ENCODE results near the gene MAST2.
"Not testable (repeated sequence)": the region's sequence is repeated elsewhere in the genome, so short reads cannot be mapped to it uniquely, and the experiment has no call there.

Gene MAST2

GRCh38 chr1:45800899-45801298 lies 2.5 kb upstream of the MAST2 start:
- H3K9me3 Mint-ChIP-seq (ENCODE audit: low read depth) = no peaks in the 10 kb centered on the region
- peaks cover 20% of the 10 kb centered on the region for H3K4me1 Mint-ChIP-seq (ENCODE audit: low read depth)
- H3K27ac Mint-ChIP-seq = no peak overlapping the region
- H3K4me3 Mint-ChIP-seq = no peak overlapping the region
- H3K36me3 Mint-ChIP-seq = peaks cover 2% of the 10 kb centered on the region
- H3K27me3 Mint-ChIP-seq = no peaks in the 10 kb centered on the region

- Mint-ChIP-seq H3K9me3 (ENCODE audit: low read depth) (no peaks in the 10 kb centered on the region), H3K4me1 (ENCODE audit: low read depth) (peaks cover 20% of the 10 kb centered on the region), H3K27me3 (no peaks in the 10 kb centered on the region), H3K36me3 (no peaks in the 10 kb centered on the region), H3K4me3 (peak overlapping the region; percentile 91), H3K27ac (no peak overlapping the region)
Observed at GRCh38 chr1:45802343-45803298, 791 bp upstream of the MAST2 start.

- peak overlapping the region; percentile 52 for H3K27ac Mint-ChIP-seq
- H3K36me3 Mint-ChIP-seq; H3K9me3 Mint-ChIP-seq (ENCODE audit: low read depth); H3K27me3 Mint-ChIP-seq: not testable (repeated sequence)
- H3K4me1 Mint-ChIP-seq (ENCODE audit: low read depth) = peaks cover 20% of the 10 kb centered on the region
- peak overlapping the region; percentile 90 for H3K4me3 Mint-ChIP-seq
Observed at GRCh38 chr1:45803781-45804668, 613 bp downstream of the MAST2 start.

GRCh38 chr1:45804669-45804969 lies 1.2 kb downstream of the MAST2 start:
- H3K27ac Mint-ChIP-seq = no peak overlapping the region
- no peaks in the 10 kb centered on the region for H3K27me3 Mint-ChIP-seq
- no peaks in the 10 kb centered on the region for H3K36me3 Mint-ChIP-seq
- peak overlapping the region; percentile 90 for H3K4me3 Mint-ChIP-seq
- peaks cover 20% of the 10 kb centered on the region for H3K4me1 Mint-ChIP-seq (ENCODE audit: low read depth)
- no peaks in the 10 kb centered on the region for H3K9me3 Mint-ChIP-seq (ENCODE audit: low read depth)

GRCh38 chr1:45806129-45806528 lies 2.7 kb downstream of the MAST2 start:
- Mint-ChIP-seq H3K4me1 (ENCODE audit: low read depth) (peaks cover 20% of the 10 kb centered on the region), H3K36me3 (no peaks in the 10 kb centered on the region), H3K27ac (no peak overlapping the region), H3K27me3 (no peaks in the 10 kb centered on the region), H3K4me3 (no peak overlapping the region), H3K9me3 (ENCODE audit: low read depth) (no peaks in the 10 kb centered on the region)

- H3K27ac Mint-ChIP-seq = no peak overlapping the region
- peaks cover 2% of the 10 kb centered on the region for H3K36me3 Mint-ChIP-seq
- no peaks in the 10 kb centered on the region for H3K9me3 Mint-ChIP-seq (ENCODE audit: low read depth)
- H3K27me3 Mint-ChIP-seq = no peaks in the 10 kb centered on the region
- peaks cover 6% of the 10 kb centered on the region for H3K4me1 Mint-ChIP-seq (ENCODE audit: low read depth)
- no peak overlapping the region for H3K4me3 Mint-ChIP-seq
Observed at GRCh38 chr1:45809761-45810160, 6.3 kb downstream of the MAST2 start.

GRCh38 chr1:45814776-45815175 lies 11.4 kb downstream of the MAST2 start:
- H3K27me3 Mint-ChIP-seq = no peaks in the 10 kb centered on the region
- peaks cover 2% of the 10 kb centered on the region for H3K4me1 Mint-ChIP-seq (ENCODE audit: low read depth)
- H3K4me3 Mint-ChIP-seq = no peak overlapping the region
- H3K9me3 Mint-ChIP-seq (ENCODE audit: low read depth) = peaks cover 6% of the 10 kb centered on the region
- H3K27ac Mint-ChIP-seq = no peak overlapping the region
- peaks cover 5% of the 10 kb centered on the region for H3K36me3 Mint-ChIP-seq

GRCh38 chr1:45815667-45816458 lies 12.5 kb downstream of the MAST2 start:
- Mint-ChIP-seq H3K36me3 (peaks cover 5% of the 10 kb centered on the region), H3K4me3 (no peak overlapping the region), H3K4me1 (ENCODE audit: low read depth) (peaks cover 9% of the 10 kb centered on the region), H3K27me3 (no peaks in the 10 kb centered on the region), H3K27ac (no peak overlapping the region), H3K9me3 (ENCODE audit: low read depth) (peaks cover 7% of the 10 kb centered on the region)

- no peak overlapping the region for H3K27ac Mint-ChIP-seq
- peaks cover 13% of the 10 kb centered on the region for H3K4me1 Mint-ChIP-seq (ENCODE audit: low read depth)
- peaks cover 5% of the 10 kb centered on the region for H3K36me3 Mint-ChIP-seq
- H3K4me3 Mint-ChIP-seq = no peak overlapping the region
- peaks cover 7% of the 10 kb centered on the region for H3K9me3 Mint-ChIP-seq (ENCODE audit: low read depth)
- no peaks in the 10 kb centered on the region for H3K27me3 Mint-ChIP-seq
Observed at GRCh38 chr1:45820173-45820572, 16.8 kb downstream of the MAST2 start.

GRCh38 chr1:45820788-45821187 lies 17.4 kb downstream of the MAST2 start:
- no peak overlapping the region for H3K4me3 Mint-ChIP-seq

GRCh38 chr1:45822644-45823043 lies 19.2 kb downstream of the MAST2 start:
- H3K36me3 Mint-ChIP-seq = peaks cover 11% of the 10 kb centered on the region
- no peak overlapping the region for H3K4me3 Mint-ChIP-seq
- H3K27ac Mint-ChIP-seq = no peak overlapping the region
- peaks cover 13% of the 10 kb centered on the region for H3K4me1 Mint-ChIP-seq (ENCODE audit: low read depth)
- H3K9me3 Mint-ChIP-seq (ENCODE audit: low read depth) = peaks cover 7% of the 10 kb centered on the region
- no peaks in the 10 kb centered on the region for H3K27me3 Mint-ChIP-seq

More at GRCh38 chr1:45820788-45821187, 17.4 kb downstream of the MAST2 start:
- Mint-ChIP-seq H3K27me3 (no peaks in the 10 kb centered on the region), H3K36me3 (peaks cover 5% of the 10 kb centered on the region), H3K9me3 (ENCODE audit: low read depth) (peaks cover 7% of the 10 kb centered on the region), H3K4me1 (ENCODE audit: low read depth) (peaks cover 13% of the 10 kb centered on the region), H3K27ac (no peak overlapping the region)

GRCh38 chr1:45824607-45825006 lies 21.2 kb downstream of the MAST2 start:
- H3K4me1 Mint-ChIP-seq (ENCODE audit: low read depth) = peaks cover 12% of the 10 kb centered on the region
- peaks cover 3% of the 10 kb centered on the region for H3K9me3 Mint-ChIP-seq (ENCODE audit: low read depth)
- no peak overlapping the region for H3K27ac Mint-ChIP-seq
- H3K27me3 Mint-ChIP-seq = no peaks in the 10 kb centered on the region
- peaks cover 13% of the 10 kb centered on the region for H3K36me3 Mint-ChIP-seq
- no peak overlapping the region for H3K4me3 Mint-ChIP-seq

- peaks cover 12% of the 10 kb centered on the region for H3K36me3 Mint-ChIP-seq
- H3K9me3 Mint-ChIP-seq (ENCODE audit: low read depth) = no peaks in the 10 kb centered on the region
- H3K4me3 Mint-ChIP-seq = no peak overlapping the region
- peaks cover 3% of the 10 kb centered on the region for H3K4me1 Mint-ChIP-seq (ENCODE audit: low read depth)
- no peaks in the 10 kb centered on the region for H3K27me3 Mint-ChIP-seq
- H3K27ac Mint-ChIP-seq = no peak overlapping the region
Observed at GRCh38 chr1:45827256-45827655, 23.8 kb downstream of the MAST2 start.

- Mint-ChIP-seq H3K27me3 (no peaks in the 10 kb centered on the region), H3K4me3 (no peak overlapping the region), H3K9me3 (ENCODE audit: low read depth) (no peaks in the 10 kb centered on the region), H3K27ac (no peak overlapping the region), H3K4me1 (ENCODE audit: low read depth) (no peaks in the 10 kb centered on the region), H3K36me3 (peaks cover 12% of the 10 kb centered on the region)
Observed at GRCh38 chr1:45828841-45829240, 25.4 kb downstream of the MAST2 start.

All from activated naive CD8-positive, alpha-beta T cell (primary cell).